ENCODE data around the gene DENND1A.

DNA sequence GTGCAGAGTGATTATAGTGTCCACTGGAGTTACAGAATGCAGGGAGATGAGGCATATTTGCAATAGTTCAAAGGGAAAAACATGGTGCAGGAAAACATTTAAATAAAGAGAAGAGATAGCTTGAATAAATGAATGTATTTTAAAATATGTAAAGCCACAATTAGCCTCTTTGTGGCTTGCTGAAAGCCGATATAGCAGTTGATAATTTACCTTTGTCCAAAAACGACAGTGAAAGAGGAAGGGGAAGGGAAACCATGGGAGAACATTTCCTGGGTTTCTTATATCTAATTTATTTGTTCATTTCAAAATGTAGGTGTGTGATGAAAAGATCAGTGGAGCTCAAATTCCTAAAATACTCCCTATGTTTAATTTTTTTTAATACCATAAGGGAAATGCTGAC is 156.1 kb downstream of the DENND1A start:
- TF ChIP-seq, protein P1, sequence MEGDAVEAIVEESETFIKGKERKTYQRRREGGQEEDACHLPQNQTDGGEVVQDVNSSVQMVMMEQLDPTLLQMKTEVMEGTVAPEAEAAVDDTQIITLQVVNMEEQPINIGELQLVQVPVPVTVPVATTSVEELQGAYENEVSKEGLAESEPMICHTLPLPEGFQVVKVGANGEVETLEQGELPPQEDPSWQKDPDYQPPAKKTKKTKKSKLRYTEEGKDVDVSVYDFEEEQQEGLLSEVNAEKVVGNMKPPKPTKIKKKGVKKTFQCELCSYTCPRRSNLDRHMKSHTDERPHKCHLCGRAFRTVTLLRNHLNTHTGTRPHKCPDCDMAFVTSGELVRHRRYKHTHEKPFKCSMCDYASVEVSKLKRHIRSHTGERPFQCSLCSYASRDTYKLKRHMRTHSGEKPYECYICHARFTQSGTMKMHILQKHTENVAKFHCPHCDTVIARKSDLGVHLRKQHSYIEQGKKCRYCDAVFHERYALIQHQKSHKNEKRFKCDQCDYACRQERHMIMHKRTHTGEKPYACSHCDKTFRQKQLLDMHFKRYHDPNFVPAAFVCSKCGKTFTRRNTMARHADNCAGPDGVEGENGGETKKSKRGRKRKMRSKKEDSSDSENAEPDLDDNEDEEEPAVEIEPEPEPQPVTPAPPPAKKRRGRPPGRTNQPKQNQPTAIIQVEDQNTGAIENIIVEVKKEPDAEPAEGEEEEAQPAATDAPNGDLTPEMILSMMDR (conservative IDR thresholded peaks at IDR 0.05; ENCODE audit: low read depth, low read length) = no peak
- no peak for TF ChIP-seq EZH2 (IDR thresholded peaks at IDR 0.05; ENCODE audit: low read length, unreplicated experiment)
- no peak for TF ChIP-seq EZH2phosphoT487 (IDR thresholded peaks at IDR 0.05; ENCODE audit: borderline replicate concordance, low read length)

All from PC-3 (cell line).